ENCODE measurements around the gene SPECC1. TPM values are rescaled to one million over a fixed set of nuclear protein-coding genes. Genes with fewer than 3 reads are reported as not detected.

SPECC1 gene
- total and polyA plus RNA-seq, 10 of the 15 experiments (the other 5 are each of a cell fraction or from before 2014, with no cell fraction given) = 6.4 to 40.6 (median 23.9) TPM

- no peak for TF ChIP-seq PRDM15 (CRISPR knock-in tag; IDR thresholded peaks at IDR 0.05)
Measured at GRCh38 chr17:20302246-20302917, 293.2 kb downstream of the SPECC1 start (continued).

GRCh38 chr17:20304961-20305360, 295.8 kb downstream of the SPECC1 start:
- Histone ChIP-seq H4K20me1 (ENCODE audit: control insufficient read depth, insufficient read depth) (no peaks in the 10 kb centered on the region), H3K9ac (ENCODE audit: control insufficient read depth, insufficient read depth, low read length) (no peak overlapping the region), H3K4me1 (ENCODE audit: control insufficient read depth, insufficient read depth, low read length) (no peaks in the 10 kb centered on the region), H2AFZ (ENCODE audit: control insufficient read depth, low read depth, low read length) (no peak overlapping the region), H3K27me3 (replicated peaks in 1 of 2; ENCODE audit: control insufficient read depth in 2 of 2, insufficient read depth in 2 of 2, low read length in 1 of 2) (no peaks in the 10 kb centered on the region), H3K36me3 (ENCODE audit: control insufficient read depth in 2 of 2, insufficient read depth in 2 of 2, low read length in 1 of 2) (peaks cover 0 to 6% of the 10 kb centered on the region in 2 experiments; a peak in 1 of 4 replicates), H3K9me3 (replicated peaks; ENCODE audit: control insufficient read depth, insufficient read depth, low read length) (peaks cover 7% of the 10 kb centered on the region; the same call in 2 of the 3 replicates), H3K79me2 (ENCODE audit: control insufficient read depth, insufficient read depth, low read length) (no peaks in the 10 kb centered on the region), H3K4me2 (ENCODE audit: control insufficient read depth, insufficient read depth) (no peak overlapping the region), H3K27ac (ENCODE audit: control insufficient read depth, insufficient read depth) (no peak overlapping the region), H3K4me3 (no peak overlapping the region)
- intact Hi-C loops (cut with micrococcal nuclease; ENCODE audit: unreplicated experiment) (no loop called here), in situ Hi-C loops (cut with MboI) (no loop called here)
- no TSS peak for BruUV-seq (replicated peaks)
- ChIA-PET RAD21 (ENCODE audit: unreplicated experiment) (no interaction called here), POLR2A (no interaction called here), SMC1A (ENCODE audit: uncharacterized antibody, unreplicated experiment) (no interaction called here), CTCF (interaction anchor here (1.1 kb wide), 1 partner anchor 78 kb away, joined by 3 read pairs; no protein-coding TSS in a partner anchor)
- ATAC-seq (no peak), DNase-seq (ENCODE audit: low read depth, low spot score) (no peak), FAIRE-seq (no peak)
- WGBS (ENCODE audit: insufficient coverage, insufficient replicate concordance, low lambda C conversion rate, missing lambda C conversion rate) = 88% methylated on average over 5 of the region's 5 CpGs
- TF ChIP-seq SPI1 (IDR thresholded peaks at IDR 0.05; ENCODE audit: borderline replicate concordance, insufficient read depth, low read depth, low read length) (no peak), MTA2 (IDR thresholded peaks at IDR 0.05; ENCODE audit: low read depth) (no peak), CREB1 (IDR thresholded peaks at IDR 0.05; ENCODE audit: low read depth) (no peak), ESRRA (IDR thresholded peaks at IDR 0.05; ENCODE audit: low read length) (no peak), ZBTB4 (CRISPR knock-in tag; IDR thresholded peaks at IDR 0.05) (no peak), CBX5 (IDR thresholded peaks at IDR 0.05; ENCODE audit: low read depth) (no peak), BRCA1 (IDR thresholded peaks at IDR 0.05; ENCODE audit: low read depth, low read length) (no peak), ZBTB33 (IDR thresholded peaks at IDR 0.05) (no peak), HDGF (IDR thresholded peaks at IDR 0.05) (no peak), SIN3A (IDR thresholded peaks at IDR 0.05; ENCODE audit: low read depth, low read length) (no peak)
